Fibroblast of the aortic adventitia (primary cell): Measurements from ENCODE around the gene DUS2. TPM values are rescaled to one million over a fixed set of nuclear protein-coding genes. Genes with fewer than 3 reads are reported as not detected.
"Not testable (repeated sequence)": the region's sequence is repeated elsewhere in the genome, so short reads cannot be mapped to it uniquely, and the experiment has no call there.

Source experiments
- DNase-seq: peaks from one replicate; pipeline ENCODE4 v3.0.0-alpha.2; 2010; ENCODE audit warnings: low read depth
- H3K4me3 ChIP-seq: 2 replicates; pipeline ENCODE4 v1.5.1; 2011; ENCODE audit warnings: low read depth, mild to moderate bottlenecking, control low read depth, low read length, moderate library complexity
- CTCF ChIP-seq: IDR thresholded peaks from 2 replicates; pipeline ENCODE4 v1.5.1; 2011; ENCODE audit warnings: mild to moderate bottlenecking, low read length, control low read depth, inconsistent platforms; ENCODE audit not compliant: insufficient read depth
- total RNA-seq: library from RNA; depleted of rRNA; stranded (reverse); fragments of >200 nt; gene quantifications from 2 replicates; pipeline ENCODE4 v1.2.3, GENCODE V29; 2012; ENCODE audit warnings: low replicate concordance

Gene DUS2
- total RNA-seq, 1 donor = 14.6 TPM

GRCh38 chr16:68015681-68016080, 7.4 kb upstream of the DUS2 start, which contains the start of gene DPEP2NB:
Gene DPEP2NB (minus strand): TSS chr16:68015911. CDS start chr16:68015770, 141 bp downstream.
- TF ChIP-seq CTCF = no peak
- no peak within 1 kb of the TSS for H3K4me3 ChIP-seq
- no peak for DNase-seq

- no peak for DNase-seq
- no peak for TF ChIP-seq CTCF
These were observed 3.9 kb upstream of the DUS2 start for GRCh38 chr16:68019167-68019680.

GRCh38 chr16:68021490-68021889, 1.6 kb upstream of the DUS2 start:
- H3K4me3 ChIP-seq = peak overlapping the region; percentile 22
- no peak for TF ChIP-seq CTCF

More at GRCh38 chr16:68019167-68019680, 3.9 kb upstream of the DUS2 start:
- no peak overlapping the region for H3K4me3 ChIP-seq

GRCh38 chr16:68022278-68022727, 781 bp upstream of the DUS2 start:
- no peak for TF ChIP-seq CTCF
- peak overlapping the region; percentile 98 for H3K4me3 ChIP-seq
- no peak for DNase-seq

More at GRCh38 chr16:68021490-68021889, 1.6 kb upstream of the DUS2 start:
- no peak for DNase-seq

GRCh38 chr16:68028996-68029395, 5.9 kb downstream of the DUS2 start:
- no peak for TF ChIP-seq CTCF
- no peak overlapping the region for H3K4me3 ChIP-seq
- DNase-seq = no peak

- DNase-seq = peak; percentile 58
- not testable (repeated sequence) for H3K4me3 ChIP-seq
These were observed 7.0 kb downstream of the DUS2 start for GRCh38 chr16:68030108-68030507.

- no peak for TF ChIP-seq CTCF
- DNase-seq = no peak
- H3K4me3 ChIP-seq = no peak overlapping the region
These were observed 8.9 kb downstream of the DUS2 start for GRCh38 chr16:68031951-68032350.
